DMS114 treated with DMSO at 0.1 percent for 48 hours (cell line): Measurements from ENCODE around the gene TFB1M.

Experiments used
- DNase-seq: peaks from one replicate; lab custom pipeline; 2025; ENCODE audit not compliant: unreplicated experiment; lab: John Stamatoyannopoulos, UW

Gene TFB1M

GRCh38 chr6:155213611-155214372 is 100.5 kb downstream of the TFB1M start:
- no peak for DNase-seq

- no peak for DNase-seq
These were observed 101.5 kb downstream of the TFB1M start for GRCh38 chr6:155212616-155213380.

GRCh38 chr6:155212106-155212505 is 102.2 kb downstream of the TFB1M start:
- DNase-seq: no peak

GRCh38 chr6:155207223-155207622 is 107.1 kb downstream of the TFB1M start:
- no peak for DNase-seq
